Measurements from ENCODE around the gene BGN.

DNA sequence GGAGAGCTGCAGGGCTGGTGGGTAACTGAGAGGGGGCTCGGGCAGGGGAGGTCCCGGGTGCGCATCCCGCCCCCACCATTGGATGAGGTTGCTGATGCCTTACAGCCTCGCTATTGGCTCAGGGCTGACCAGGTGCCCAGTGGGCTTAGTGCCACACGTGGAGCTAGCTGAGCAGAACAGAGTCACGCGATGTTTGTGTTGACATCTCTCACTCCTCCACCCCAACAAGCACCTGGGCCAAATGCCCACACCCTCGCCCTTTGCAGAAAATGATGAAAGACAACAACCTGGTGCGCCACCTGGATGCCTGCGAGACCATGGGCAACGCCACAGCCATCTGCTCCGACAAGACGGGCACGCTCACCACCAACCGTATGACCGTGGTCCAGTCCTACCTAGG, 54.5 kb downstream of the BGN start:
- TF ChIP-seq, protein P1, sequence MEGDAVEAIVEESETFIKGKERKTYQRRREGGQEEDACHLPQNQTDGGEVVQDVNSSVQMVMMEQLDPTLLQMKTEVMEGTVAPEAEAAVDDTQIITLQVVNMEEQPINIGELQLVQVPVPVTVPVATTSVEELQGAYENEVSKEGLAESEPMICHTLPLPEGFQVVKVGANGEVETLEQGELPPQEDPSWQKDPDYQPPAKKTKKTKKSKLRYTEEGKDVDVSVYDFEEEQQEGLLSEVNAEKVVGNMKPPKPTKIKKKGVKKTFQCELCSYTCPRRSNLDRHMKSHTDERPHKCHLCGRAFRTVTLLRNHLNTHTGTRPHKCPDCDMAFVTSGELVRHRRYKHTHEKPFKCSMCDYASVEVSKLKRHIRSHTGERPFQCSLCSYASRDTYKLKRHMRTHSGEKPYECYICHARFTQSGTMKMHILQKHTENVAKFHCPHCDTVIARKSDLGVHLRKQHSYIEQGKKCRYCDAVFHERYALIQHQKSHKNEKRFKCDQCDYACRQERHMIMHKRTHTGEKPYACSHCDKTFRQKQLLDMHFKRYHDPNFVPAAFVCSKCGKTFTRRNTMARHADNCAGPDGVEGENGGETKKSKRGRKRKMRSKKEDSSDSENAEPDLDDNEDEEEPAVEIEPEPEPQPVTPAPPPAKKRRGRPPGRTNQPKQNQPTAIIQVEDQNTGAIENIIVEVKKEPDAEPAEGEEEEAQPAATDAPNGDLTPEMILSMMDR (IDR thresholded peaks at IDR 0.05; ENCODE audit: low read depth, low read length), result no peak
- TF ChIP-seq EZH2phosphoT487 (IDR thresholded peaks at IDR 0.05; ENCODE audit: low read depth), result no peak
